Activated naive CD8-positive, alpha-beta T cell treated with anti-CD3 and anti-CD28 coated beads, Interleukin-2, amount 50 U/mL, for 16 hours (primary cell): ENCODE measurements around the gene SLC7A14.

Experiments used
- DNase-seq: peaks from one replicate; pipeline ENCODE4 v3.0.0-alpha.2; 2020; ENCODE audit warnings: low read depth, low spot score

SLC7A14 gene

DNA sequence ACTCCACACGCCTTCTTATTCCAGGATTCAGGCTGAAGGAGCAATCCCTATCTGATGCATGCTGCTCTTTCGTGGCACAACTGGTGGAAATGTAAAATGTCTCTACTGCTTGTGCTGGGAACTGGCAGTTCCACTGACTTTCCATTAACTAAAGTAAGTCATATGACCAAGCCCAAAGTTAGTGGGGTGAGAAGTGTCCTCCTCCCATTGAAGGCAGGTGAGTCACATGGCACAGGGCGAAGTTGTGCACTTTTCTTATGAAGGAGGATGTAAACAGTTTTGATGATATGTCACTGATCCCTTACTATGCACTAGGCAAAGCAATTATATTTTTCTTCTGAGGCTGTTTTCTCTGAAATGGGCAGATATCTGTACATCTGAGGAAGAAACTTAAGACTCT lies 51.6 kb downstream of the SLC7A14 start:
- no peak for DNase-seq

DNA sequence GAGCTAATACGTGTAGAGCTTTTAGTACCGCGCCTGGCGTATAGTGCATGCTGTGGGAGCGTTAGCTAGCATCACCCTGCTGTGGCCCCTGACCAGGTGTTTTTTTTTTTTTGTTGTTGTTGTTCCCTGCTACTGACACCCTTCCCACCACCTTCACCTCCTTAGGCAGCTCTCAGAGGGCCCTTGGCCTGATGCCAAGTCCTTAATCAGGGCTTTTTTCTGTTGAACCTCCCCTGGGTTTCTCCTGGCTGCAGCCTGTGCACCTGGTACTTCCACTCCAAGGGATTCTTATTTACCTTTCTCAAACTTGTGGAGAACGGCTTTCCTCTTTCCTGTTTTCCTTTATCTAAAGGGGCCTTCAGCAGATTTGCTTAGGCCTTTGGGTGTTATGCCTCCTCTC lies 53.3 kb downstream of the SLC7A14 start:
- no peak for DNase-seq

DNA sequence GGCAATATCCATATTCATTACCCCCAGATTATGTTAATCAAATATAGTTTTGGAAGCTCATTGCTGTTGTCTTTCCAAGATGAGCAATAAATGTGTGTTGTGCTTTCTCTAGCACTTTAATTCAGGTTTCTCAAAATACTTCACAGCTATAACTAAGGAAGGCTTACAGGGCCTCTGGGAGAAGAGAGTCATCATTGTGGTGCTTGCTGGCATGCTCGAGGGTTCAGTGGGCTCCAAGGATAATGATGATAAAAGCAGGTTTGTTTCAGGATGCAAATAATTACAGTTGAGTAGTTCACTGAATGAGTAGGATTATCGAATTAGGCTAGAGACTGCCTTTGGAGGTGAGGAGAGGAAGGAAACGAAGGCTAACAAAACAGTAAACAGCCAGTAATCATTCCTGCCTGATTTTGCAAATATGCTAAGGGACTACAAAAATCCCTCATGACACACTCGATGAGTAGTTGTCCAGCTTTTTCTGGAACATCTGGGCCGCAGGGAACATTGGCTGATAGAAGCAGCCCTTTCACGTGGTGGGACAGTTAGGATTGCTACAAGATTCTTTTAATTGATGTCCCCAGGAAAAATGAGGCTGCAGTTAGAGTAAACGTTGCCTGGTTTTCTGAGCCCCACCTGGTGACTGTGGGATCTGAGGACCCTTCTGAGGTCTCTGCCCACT lies 54.1 kb downstream of the SLC7A14 start:
- DNase-seq, result no peak

DNA sequence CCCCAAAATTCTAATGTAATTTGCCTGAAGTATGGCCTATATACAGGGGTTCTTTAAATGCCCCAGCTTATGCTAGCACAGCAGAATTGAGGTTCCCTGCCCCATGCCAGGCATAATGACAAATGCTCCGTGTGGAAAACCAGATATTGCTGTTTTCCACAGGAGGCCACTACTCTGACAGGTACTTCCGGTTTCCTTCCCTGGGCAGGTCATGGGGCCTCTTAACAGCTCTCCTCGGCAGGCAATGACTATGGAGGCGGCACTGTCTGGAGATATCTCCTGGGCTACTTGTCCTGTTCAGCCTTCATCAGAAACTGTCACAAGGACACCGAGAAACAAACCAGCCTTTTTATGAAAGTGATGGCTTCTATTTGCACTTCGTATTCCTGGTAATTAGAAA lies 54.8 kb downstream of the SLC7A14 start:
- no peak for DNase-seq

DNA sequence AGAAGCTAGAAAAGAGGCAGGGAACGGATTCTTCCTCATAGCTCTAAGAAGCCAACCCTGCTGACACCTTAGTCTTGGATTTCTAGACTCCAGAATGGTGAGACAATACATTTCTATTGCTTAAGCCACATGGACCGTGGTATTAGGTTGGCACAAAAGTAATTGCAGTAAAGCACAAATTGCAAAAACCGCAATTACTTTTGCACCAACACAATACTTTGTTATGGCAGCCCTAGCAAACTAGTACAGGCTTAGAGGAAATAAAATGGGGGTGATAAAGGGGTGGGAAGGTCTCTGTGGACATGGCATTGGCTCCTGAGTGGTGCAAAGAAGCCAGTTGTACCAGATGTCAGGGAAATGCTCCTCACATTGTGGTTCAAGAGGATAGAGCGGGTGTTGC lies 56.0 kb downstream of the SLC7A14 start:
- DNase-seq, result no peak

DNA sequence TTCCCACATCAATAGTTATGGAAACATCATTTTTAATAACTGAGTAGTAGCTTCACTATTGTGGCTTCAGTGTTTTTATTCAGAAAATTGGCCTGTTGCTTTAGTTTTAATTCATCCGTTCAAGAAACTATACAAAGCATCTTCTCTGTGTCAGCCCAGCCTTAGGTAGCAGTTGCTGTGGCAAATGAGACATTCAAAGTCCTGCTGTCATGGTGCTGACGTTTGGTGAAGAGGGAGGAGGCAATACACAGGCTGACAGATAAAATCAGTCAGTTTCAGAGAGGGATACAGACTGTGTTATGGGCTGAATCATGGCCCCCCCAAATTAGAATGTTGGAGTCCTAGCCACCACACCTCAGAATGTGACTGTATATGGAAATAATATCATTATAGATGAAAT lies 56.5 kb downstream of the SLC7A14 start:
- DNase-seq, result no peak

DNA sequence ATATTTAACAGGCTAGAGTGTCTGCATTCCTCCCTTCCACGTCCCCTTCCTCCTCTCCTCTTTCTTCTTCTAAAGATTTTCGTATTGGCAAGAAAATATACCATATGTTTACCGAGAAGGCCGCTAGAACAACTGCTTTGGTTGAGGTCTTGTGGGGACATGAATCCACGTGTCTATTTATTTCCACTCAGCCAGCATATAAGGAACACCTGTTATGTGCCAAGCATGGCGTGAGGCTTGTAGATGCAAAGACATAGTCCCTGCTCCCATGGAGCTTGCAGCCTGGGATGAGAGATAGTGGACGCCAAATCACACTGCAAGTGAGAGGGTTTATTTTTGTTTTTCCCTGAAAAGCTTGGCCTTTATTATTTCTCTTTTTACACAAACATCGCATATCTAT lies 57.1 kb downstream of the SLC7A14 start:
- DNase-seq, result no peak

DNA sequence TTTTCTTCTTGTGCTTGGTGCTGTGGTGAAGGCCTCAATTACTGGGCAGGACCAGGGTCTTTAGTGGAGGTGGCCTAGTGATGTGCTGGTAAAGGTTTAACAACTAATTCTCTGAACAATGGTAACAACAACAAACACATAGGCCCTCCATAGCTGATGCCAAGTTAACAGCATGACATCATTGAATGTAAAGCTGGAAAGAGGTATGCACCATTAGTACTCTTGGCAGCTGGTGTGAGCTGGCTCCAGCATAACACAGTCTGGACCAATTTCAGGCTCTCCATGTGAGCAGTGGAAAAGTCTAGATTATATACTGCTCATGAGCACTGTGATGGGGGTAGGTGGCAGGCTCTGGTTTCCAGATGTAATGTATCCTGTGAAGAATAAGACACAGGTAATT lies 61.8 kb downstream of the SLC7A14 start:
- no peak for DNase-seq

DNA sequence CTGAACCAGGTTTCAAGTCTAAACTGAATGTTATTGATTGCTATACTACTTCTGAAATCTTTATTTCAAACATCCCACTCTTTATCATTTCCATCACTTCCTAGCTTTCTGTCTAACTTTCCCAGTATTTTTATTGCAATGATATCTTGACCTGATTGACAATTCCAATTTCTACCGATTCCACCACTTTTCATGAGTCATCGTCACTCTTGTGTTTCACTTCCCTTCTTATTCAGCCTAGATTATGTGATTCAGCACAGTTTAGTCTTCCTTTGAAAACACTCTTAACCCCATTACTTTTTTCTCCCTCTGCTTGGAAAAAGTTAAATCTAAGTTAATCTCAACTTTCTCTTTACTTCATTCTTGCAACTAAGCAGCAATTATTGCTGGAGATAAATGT lies 62.6 kb downstream of the SLC7A14 start:
- no peak for DNase-seq

DNA sequence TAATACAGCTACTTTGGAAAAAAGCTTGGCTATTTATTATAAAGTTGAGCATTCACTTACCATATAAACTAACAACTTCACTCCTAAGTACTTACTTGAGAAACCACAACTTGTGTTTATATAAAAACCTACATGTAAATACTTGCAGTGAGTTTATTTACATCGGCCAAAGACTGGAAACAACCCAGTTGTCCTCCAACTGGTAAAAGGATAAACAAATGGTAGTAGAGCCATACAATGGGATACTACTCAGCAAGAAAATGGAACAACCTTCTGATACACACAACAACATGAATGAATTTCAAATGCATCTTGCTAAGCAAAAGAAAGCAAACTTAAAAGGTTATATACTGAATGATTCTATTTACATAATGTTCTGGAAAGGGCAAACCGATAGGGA lies 63.7 kb downstream of the SLC7A14 start:
- DNase-seq, result no peak

DNA sequence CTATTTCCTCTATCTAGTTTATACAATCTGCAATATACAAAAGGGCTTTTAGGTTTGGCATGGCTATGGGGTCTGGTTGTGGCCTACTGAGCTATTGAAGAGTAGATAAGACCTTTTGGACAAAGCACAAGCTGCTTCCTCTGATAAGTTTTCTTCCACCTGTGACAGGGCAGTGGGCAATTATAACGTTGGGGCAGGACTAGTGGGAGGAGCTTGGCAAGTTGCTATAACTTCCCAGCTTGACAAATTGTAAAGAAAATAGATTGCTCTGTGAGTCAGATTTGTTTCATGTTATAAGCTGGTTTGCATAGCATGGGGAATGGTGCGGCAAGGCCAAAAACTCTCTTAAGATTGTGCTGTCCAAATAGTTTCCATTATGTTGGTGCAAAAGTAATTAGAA lies 64.9 kb downstream of the SLC7A14 start:
- DNase-seq, result no peak

DNA sequence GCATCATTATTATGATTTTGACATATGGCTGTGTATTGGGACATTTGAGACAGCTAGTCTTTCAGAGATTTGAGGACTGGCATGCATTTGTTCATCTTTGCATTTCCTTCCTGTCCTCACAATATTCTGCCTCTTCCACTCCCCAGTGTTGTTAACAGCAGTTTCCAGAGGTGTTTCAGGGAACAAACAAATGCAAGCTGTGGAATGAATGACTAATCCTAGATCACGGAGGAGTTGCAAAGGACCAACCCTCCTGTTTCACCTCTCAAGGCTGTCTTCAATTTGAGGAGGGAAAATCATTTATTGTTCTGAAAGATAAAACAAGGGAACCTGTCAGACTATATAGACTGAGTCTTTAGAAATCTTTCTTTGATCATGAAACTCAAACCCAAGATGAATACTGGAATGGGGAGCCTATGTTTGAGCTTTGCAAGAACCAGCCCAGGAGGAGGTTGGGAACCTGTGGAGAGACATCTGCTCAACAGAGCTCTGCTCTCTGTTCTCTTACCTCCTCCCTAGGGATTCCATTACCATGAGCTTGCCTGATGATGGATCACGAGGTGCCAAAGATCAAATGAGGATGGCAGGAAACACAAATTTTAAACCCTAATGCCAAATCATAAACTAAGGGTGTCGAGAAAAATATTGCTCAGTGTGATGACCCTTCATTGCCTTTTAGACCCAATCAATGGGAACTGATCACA lies 68.5 kb downstream of the SLC7A14 start:
- no peak for DNase-seq

DNA sequence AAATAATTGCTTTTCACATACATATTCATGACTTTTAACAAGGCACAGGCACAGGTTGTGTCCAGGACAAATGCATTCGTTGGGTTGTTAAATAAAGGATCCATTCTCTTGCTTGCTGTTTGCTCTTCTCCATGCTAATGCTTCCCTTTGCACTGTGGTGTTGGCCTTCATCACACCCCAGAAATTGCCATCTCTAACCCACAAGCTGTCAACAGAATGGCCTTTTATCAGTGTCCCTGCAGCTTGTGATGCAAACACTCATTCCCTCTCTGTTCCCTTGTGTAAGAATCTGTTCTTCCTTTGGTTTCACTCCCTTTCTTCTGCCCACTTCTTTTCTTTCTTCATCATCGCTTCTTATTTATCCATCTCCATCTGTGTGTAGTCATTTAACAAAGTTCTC lies 72.2 kb downstream of the SLC7A14 start:
- no peak for DNase-seq

DNA sequence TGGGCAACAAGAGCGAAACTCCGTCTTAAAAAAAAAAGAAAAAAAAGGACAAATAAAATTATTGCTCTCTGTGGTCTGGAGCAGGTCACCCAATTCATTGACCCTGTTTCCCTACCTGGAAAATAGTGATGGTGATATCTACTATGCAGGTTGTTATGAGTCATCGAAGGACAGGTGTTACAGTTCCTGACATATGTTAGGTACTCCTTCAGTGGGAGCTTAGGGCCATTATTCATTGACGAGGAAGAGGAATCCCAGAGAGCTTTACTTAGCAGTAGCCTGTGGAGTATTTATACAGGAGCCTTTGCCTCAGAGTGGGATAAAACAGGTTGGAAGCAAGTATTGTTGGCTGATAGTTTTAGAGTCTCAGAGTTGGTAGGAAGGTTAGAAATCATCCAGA lies 74.5 kb downstream of the SLC7A14 start:
- no peak for DNase-seq

DNA sequence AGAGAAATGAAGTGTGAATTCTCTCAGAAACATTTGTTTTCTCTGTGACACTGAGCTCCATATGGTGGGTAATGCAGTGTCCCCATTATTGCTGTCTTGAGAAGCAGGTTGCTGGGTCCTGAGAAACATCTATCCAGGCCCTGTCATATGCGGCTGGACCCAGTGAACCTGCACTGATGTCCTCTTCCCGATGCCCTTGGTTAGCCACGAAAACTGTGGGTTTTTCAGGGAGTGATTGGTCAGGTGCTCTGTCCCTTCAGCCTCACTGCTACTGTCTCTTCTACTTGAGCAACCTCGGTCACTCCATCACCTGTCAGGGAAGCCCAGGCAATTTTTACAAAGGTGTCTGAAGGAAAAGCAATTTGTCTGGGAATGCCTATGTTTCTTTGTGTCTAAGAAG lies 77.0 kb downstream of the SLC7A14 start:
- DNase-seq, result no peak

DNA sequence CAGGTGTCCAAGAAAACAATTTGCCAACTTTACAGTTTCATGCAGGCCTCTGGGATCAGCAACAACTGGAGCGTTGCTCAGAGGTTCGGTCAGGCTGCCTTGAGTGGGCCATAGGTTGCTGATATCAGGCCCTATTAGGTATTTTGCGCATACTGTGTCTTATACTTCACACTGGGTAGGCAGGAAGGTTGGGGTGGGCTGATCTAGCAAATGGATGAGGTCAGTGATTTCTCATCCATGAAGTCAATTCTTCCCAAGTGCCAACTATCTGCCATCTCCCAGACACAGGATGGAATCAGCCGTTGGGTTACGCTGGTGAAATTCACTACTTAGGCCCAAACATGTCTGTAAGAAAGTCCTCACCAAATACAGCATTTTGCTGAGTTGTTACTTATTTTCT lies 77.6 kb downstream of the SLC7A14 start:
- DNase-seq, result no peak

DNA sequence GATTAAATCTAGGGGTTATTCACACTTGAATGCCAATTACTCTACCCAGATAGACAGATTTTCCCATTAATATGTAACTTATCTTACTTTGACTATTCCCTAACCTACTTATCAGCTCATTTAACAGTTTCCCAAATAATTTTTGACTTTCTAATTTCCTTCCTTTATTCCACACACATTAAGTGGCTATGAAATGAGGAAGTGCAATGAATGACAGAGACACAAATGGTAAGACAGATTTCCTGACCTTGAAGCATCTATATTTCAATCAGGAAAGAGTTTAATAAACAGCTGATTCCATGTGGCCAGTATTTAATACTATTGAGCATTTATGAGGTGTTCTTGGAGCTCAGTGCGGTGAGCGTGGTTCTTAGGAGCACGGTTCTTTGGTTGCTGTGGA lies 78.8 kb downstream of the SLC7A14 start:
- DNase-seq, result no peak

DNA sequence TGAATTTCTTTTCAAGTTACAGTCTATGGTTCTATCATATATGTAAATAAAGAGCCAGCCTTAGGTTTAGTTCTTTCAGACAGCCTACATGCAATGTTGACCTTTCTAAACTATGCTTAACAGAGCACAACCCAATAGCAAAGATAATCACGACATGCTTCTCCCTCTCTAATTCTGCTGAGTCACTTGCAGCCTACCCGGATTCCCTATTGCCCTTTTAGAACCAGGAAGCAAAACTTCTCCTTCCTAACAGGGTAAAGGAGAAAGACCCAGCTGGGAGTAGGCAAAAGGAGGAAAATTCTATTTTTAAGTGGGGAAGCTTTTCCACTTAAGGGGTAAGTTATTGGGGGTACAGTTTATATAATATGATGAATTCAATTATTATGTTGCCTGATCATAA lies 79.3 kb downstream of the SLC7A14 start:
- no peak for DNase-seq

DNA sequence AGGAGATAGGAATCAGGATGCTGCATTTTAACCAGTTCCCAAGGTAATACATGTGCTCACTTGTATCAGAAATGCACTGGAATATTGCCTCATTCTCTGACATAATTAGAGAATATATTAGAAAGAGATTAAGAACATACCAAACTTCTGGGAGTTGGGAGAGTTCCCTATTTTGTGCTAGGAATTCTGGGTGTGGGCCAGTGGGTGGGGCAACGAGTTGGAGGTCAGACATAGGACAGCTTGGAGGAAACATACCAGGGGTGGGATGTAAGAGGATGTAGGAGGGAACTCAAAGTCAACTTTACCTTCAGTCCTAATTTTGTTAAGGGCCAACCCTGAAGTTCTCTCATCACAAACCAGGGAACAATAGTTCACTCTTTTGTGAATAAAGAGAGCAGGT lies 83.6 kb downstream of the SLC7A14 start:
- no peak for DNase-seq

DNA sequence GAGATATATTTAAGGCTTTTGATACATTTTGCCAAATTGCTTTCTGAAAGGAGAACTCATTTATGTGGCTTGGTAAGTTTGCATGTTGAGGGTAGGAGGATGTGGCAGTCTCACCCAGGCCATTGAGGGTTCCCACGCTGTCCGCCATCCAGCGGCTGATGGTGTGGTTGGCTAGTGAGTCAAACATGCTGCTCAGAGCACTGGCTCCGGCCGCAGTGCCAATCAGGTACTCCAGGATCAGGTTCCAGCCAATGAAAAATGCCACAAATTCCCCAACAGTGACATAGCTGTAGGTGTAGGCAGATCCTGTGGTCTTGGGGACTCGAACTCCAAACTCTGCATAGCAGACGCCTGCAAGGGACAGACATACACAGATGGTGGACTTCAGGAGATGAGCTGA lies 84.9 kb downstream of the SLC7A14 start:
- no peak for DNase-seq

DNA sequence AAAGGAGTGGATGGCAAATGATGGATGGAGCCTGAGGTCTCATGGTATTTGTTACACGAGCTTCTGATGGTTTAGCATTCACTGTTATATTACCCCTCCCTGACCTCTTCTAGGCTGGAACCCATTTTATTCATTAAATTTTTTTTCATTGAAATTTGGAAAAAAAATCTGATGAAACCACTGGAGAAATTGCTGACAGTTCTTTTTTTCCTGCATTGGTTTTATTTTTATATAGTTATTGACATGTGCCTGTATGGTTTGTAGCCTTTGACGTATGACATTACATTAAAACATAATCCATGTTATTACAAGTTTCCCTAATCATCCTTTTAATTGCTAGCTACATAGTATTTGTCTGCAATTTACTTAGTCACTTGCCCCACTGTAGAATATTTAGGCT lies 85.4 kb downstream of the SLC7A14 start:
- no peak for DNase-seq

DNA sequence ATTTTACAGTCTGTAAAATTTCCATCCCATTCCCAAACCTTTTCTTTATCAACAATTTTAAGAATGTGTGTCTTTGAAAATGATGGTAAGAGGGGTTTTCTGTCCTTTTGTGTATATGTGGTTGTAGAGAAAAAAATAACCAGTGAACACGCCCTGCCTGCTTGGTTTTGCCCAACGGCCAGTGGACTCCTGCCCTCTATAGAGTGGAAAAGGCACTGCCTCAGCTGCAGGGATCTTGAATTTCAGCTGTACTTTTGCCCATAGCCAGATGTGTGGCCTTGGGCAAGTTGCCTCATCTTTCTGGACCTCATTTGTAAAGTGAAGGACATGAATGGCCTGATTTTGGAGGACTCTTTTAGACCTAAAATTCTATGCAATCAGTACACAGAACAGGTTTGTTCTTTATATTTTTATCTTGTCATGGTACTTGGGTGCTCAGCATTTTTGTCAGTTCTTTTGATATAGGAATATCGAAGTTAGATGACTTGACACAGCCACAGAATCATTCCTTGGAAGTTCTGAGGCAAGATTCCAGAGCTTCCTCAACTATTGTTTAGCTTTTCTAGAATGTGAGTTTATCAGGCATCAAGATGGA lies 86.2 kb downstream of the SLC7A14 start:
- no peak for DNase-seq
